ENCODE data around the gene SRCAP. TPM values are rescaled to one million over a fixed set of nuclear protein-coding genes. Genes with fewer than 3 reads are reported as not detected.

SRCAP gene
- total RNA-seq, 2 experiments from 2014 or later = 59.5 to 60.1 TPM

DNA sequence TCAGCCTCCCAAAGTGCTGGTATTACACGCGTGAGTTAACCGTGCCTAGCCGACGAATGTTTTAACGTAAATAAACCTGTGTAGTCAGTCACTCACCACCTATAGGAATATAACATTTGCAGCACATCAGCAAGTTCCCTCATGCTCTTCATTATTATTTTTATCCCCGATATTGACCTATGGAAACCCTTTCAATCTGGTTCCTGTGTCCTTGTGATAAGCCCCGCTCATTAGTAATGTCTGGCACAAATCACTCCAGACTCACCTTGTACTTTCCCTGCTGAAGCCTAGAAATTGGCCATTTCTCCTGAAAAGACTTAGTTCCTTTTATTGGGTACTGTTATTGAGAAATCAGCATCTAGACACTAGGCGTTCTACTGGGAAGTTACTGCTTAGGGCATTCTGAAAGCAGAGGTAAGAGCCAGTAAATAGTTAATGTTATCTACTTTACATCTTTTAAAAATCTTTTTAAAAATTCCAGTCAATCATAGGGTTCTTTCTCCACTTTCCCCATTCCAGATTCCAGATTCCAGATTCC is 47.7 kb downstream of the SRCAP start:
- H3K27ac ChIP-seq (ENCODE audit: low read depth in 1 of 2, low read length in 2 of 2) = no peak overlapping the region
- CTCF ChIA-PET = interaction anchor here (0.9 to 2.0 kb wide), 3 partner anchors 53 to 88 kb away, joined by 4 to 6 read pairs (median 5); partner anchors contain the start of gene FBRS
- peaks cover 19% of the 10 kb centered on the region for H3K4me1 ChIP-seq (ENCODE audit: insufficient read depth, low read length)
- H3K4me3 ChIP-seq (ENCODE audit: low read length) = no peak overlapping the region
- no peaks in the 10 kb centered on the region for H3K9me3 Mint-ChIP-seq
- H3K9me3 ChIP-seq (ENCODE audit: control insufficient read depth in 1 of 2, insufficient read depth in 1 of 2, low read length in 2 of 2) = no peaks in the 10 kb centered on the region
- peaks cover 28% of the 10 kb centered on the region for H3K36me3 ChIP-seq (ENCODE audit: insufficient read depth, low read length)
- H3K27me3 Mint-ChIP-seq = no peaks in the 10 kb centered on the region
- H3K27ac Mint-ChIP-seq = peak overlapping the region; percentile 68
- no peaks in the 10 kb centered on the region for H3K27me3 ChIP-seq (ENCODE audit: control insufficient read depth in 1 of 2, insufficient read depth in 2 of 2, low read length in 2 of 2)
- H3K4me3 Mint-ChIP-seq = no peak overlapping the region
- ATAC-seq (ENCODE audit: poor library complexity) (no peak), DNase-seq (no peak)
- TF ChIP-seq, protein P1, sequence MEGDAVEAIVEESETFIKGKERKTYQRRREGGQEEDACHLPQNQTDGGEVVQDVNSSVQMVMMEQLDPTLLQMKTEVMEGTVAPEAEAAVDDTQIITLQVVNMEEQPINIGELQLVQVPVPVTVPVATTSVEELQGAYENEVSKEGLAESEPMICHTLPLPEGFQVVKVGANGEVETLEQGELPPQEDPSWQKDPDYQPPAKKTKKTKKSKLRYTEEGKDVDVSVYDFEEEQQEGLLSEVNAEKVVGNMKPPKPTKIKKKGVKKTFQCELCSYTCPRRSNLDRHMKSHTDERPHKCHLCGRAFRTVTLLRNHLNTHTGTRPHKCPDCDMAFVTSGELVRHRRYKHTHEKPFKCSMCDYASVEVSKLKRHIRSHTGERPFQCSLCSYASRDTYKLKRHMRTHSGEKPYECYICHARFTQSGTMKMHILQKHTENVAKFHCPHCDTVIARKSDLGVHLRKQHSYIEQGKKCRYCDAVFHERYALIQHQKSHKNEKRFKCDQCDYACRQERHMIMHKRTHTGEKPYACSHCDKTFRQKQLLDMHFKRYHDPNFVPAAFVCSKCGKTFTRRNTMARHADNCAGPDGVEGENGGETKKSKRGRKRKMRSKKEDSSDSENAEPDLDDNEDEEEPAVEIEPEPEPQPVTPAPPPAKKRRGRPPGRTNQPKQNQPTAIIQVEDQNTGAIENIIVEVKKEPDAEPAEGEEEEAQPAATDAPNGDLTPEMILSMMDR (IDR thresholded peaks at IDR 0.05) = no peak
- peaks cover 30% of the 10 kb centered on the region for H3K4me1 Mint-ChIP-seq (ENCODE audit: low read depth)
- intact Hi-C loops (cut with DNase I, micrococcal nuclease) = loop anchor here (5.0 kb wide), 2 partner anchors 49 to 176 kb away; partner anchors contain the start of genes FBXL19 (in 1 of the 2) and SRCAP (in 1 of the 2)
- POLR2A ChIA-PET = interaction anchor here (0.9 to 2.5 kb wide), 5 partner anchors 10 to 156 kb away, joined by 3 to 18 read pairs (median 6); partner anchors contain the start of gene SRCAP
- peaks cover 49% of the 10 kb centered on the region for H3K36me3 Mint-ChIP-seq (ENCODE audit: low read depth)

DNA sequence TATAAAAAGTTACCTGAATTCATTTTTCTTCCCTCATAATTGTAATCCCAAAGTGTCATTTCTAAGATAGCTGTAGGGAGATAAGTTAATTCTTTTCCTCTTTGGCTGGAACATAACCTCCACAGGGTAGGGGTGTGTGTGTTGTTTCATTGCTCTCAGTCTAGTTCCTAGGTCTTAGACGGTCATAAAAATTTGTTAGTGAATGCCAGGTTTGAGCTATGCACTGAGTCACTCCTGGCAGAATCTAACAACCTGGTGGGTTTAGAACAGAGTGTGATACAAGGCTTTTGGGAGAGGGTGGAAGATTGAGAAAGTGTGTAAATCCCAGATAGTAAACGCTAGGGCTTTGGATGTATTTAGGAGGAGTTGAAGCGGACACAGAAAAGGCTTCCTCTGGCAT is 48.4 kb downstream of the SRCAP start:
- TF ChIP-seq, protein P1 (IDR thresholded peaks at IDR 0.05) = no peak
- Histone ChIP-seq H3K4me3 (ENCODE audit: low read length) (peak overlapping the region; percentile 72), H3K9me3 (ENCODE audit: control insufficient read depth in 1 of 2, insufficient read depth in 1 of 2, low read length in 2 of 2) (no peaks in the 10 kb centered on the region), H3K27me3 (ENCODE audit: control insufficient read depth in 1 of 2, insufficient read depth in 2 of 2, low read length in 2 of 2) (no peaks in the 10 kb centered on the region), H3K27ac (ENCODE audit: low read depth in 1 of 2, low read length in 2 of 2) (peak overlapping the region in 1 of 2 donors; percentile 68), H3K4me1 (ENCODE audit: insufficient read depth, low read length) (peaks cover 19% of the 10 kb centered on the region), H3K36me3 (ENCODE audit: insufficient read depth, low read length) (peaks cover 26% of the 10 kb centered on the region)
- DNase-seq = peak in 1 of 14 experiments; percentile 14
- H3K4me1 Mint-ChIP-seq (ENCODE audit: low read depth) = peaks cover 30% of the 10 kb centered on the region
- ATAC-seq (ENCODE audit: poor library complexity) = no peak
- no peaks in the 10 kb centered on the region for H3K27me3 Mint-ChIP-seq
- peak overlapping the region; percentile 86 for H3K4me3 Mint-ChIP-seq
- peak overlapping the region; percentile 68 for H3K27ac Mint-ChIP-seq
- H3K36me3 Mint-ChIP-seq (ENCODE audit: low read depth) = peaks cover 43% of the 10 kb centered on the region
- intact Hi-C loops (cut with DNase I, micrococcal nuclease) = loop anchor here (5.0 kb wide), 2 partner anchors 50 to 175 kb away; partner anchors contain the start of genes FBXL19 (in 1 of the 2) and SRCAP (in 1 of the 2)
- no peaks in the 10 kb centered on the region for H3K9me3 Mint-ChIP-seq
- ChIA-PET POLR2A (interaction anchor here (0.8 to 2.5 kb wide), 20 partner anchors 11 to 943 kb away, joined by 3 to 18 read pairs (median 4); partner anchors contain the start of genes ALDOA, CTF1, FBRS and SEPTIN1), CTCF (interaction anchor here (0.6 to 2.0 kb wide), 4 partner anchors 54 to 588 kb away, joined by 4 to 6 read pairs (median 4); partner anchors contain the start of gene FBRS)

- ChIA-PET CTCF (interaction anchor here (0.6 to 2.0 kb wide), 5 partner anchors 22 to 589 kb away, joined by 3 to 6 read pairs (median 4); partner anchors contain the start of gene FBRS), POLR2A (interaction anchor here (0.7 to 2.5 kb wide), 23 partner anchors 11 to 944 kb away, joined by 3 to 18 read pairs (median 4); partner anchors contain the start of genes ALDOA, CTF1, FBRS and SEPTIN1)
- DNase-seq = peak; percentile 88 to 99 (median 94)
- intact Hi-C loops (cut with DNase I, micrococcal nuclease) = loop anchor here (1.0 to 5.0 kb wide), 3 partner anchors 14 to 174 kb away; partner anchors contain the start of genes CFAP119 (in 2 of the 2), RNF40 (in 2 of the 2), FBXL19 (in 1 of the 2) and SRCAP (in 1 of the 2)
- H3K36me3 Mint-ChIP-seq (ENCODE audit: low read depth) = peaks cover 41% of the 10 kb centered on the region
- H3K9me3 Mint-ChIP-seq = no peaks in the 10 kb centered on the region
- Histone ChIP-seq H3K4me3 (ENCODE audit: low read length) (peak within 1 kb of the TSS; percentile 72), H3K27ac (ENCODE audit: low read depth in 1 of 2, low read length in 2 of 2) (peak within 1 kb of the TSS; percentile 8 to 68), H3K27me3 (ENCODE audit: control insufficient read depth in 1 of 2, insufficient read depth in 2 of 2, low read length in 2 of 2) (no peaks in the 10 kb centered on the region), H3K9me3 (ENCODE audit: control insufficient read depth in 1 of 2, insufficient read depth in 1 of 2, low read length in 2 of 2) (no peaks in the 10 kb centered on the region), H3K4me1 (ENCODE audit: insufficient read depth, low read length) (peaks cover 19% of the 10 kb centered on the region), H3K36me3 (ENCODE audit: insufficient read depth, low read length) (peaks cover 32% of the 10 kb centered on the region)
- peak within 1 kb of the TSS; percentile 68 for H3K27ac Mint-ChIP-seq
- TF ChIP-seq, protein P1 (IDR thresholded peaks at IDR 0.05) = no peak
- no peaks in the 10 kb centered on the region for H3K27me3 Mint-ChIP-seq
- ATAC-seq (ENCODE audit: poor library complexity) = peak; percentile 94
- peak within 1 kb of the TSS; percentile 87 for H3K4me3 Mint-ChIP-seq
- peaks cover 30% of the 10 kb centered on the region for H3K4me1 Mint-ChIP-seq (ENCODE audit: low read depth)
Observed at GRCh38 chr16:30747799-30748633, 49.0 kb downstream of the SRCAP start, which contains the start of gene PHKG2. PHKG2 (plus strand) TSS chr16:30748425; CDS start chr16:30748821, 396 bp downstream.

Data from CD4-positive, alpha-beta T cell (primary cell).